Measurements from ENCODE around the gene TARS2.

DNA sequence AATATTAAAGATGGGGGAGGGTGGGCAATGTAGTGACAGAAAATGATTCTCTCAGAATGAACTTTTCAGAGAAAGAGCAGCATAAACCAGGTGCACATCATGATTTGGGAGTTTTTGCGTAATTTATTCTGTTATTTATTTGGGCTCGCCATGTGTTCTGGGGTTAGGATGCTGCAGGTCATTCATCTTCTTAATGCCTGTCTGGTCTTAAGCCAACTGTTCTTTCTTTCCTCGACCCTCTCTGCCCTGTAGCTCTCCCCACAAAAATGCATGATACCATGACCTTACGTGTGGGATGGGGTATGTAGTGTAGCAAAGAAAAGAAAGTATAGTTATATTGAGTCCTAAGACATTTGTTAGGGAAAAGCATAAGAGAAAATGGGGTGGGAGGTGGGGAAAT, 12.3 kb upstream of the TARS2 start:
- TF ChIP-seq, protein P1, sequence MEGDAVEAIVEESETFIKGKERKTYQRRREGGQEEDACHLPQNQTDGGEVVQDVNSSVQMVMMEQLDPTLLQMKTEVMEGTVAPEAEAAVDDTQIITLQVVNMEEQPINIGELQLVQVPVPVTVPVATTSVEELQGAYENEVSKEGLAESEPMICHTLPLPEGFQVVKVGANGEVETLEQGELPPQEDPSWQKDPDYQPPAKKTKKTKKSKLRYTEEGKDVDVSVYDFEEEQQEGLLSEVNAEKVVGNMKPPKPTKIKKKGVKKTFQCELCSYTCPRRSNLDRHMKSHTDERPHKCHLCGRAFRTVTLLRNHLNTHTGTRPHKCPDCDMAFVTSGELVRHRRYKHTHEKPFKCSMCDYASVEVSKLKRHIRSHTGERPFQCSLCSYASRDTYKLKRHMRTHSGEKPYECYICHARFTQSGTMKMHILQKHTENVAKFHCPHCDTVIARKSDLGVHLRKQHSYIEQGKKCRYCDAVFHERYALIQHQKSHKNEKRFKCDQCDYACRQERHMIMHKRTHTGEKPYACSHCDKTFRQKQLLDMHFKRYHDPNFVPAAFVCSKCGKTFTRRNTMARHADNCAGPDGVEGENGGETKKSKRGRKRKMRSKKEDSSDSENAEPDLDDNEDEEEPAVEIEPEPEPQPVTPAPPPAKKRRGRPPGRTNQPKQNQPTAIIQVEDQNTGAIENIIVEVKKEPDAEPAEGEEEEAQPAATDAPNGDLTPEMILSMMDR (IDR thresholded peaks at IDR 0.05) = no peak
- TF ChIP-seq POLR2AphosphoS5 (IDR thresholded peaks at IDR 0.05) = no peak
- TF ChIP-seq POLR2A (IDR thresholded peaks at IDR 0.05; ENCODE audit: low read depth) = no peak
- no peak for TF ChIP-seq EP300 (IDR thresholded peaks at IDR 0.05)

Measured in esophagus muscularis mucosa (tissue), 4 donors.